HG03460 (cell line): ENCODE measurements around the gene GTPBP4.
"Not testable (repeated sequence)": the region's sequence is repeated elsewhere in the genome, so short reads cannot be mapped to it uniquely, and the experiment has no call there.

ENCODE experiments used
- ATAC-seq: cut with Tn5 transposase; IDR thresholded peaks from one replicate; pipeline ENCODE4 v1.9.1; 2021; ENCODE audit not compliant: unreplicated experiment

GTPBP4 gene

GRCh38 chr10:1054684-1055083 lies 66.5 kb downstream of the GTPBP4 start:
- no peak for ATAC-seq

GRCh38 chr10:1056326-1057105 lies 68.3 kb downstream of the GTPBP4 start, which contains the start of gene WDR37:
Gene WDR37, plus strand, starts transcription at chr10:1056385. Its CDS starts 15,771 bp downstream, at chr10:1072156.
- peak; percentile 90 for ATAC-seq

GRCh38 chr10:1057106-1057657 lies 68.9 kb downstream of the GTPBP4 start:
- peak; percentile 14 for ATAC-seq

GRCh38 chr10:1058017-1058416 lies 69.8 kb downstream of the GTPBP4 start:
- no peak for ATAC-seq

- no peak for ATAC-seq
Observed at GRCh38 chr10:1059902-1060301, 71.7 kb downstream of the GTPBP4 start.

- no peak for ATAC-seq
Observed at GRCh38 chr10:1061930-1062774, 73.9 kb downstream of the GTPBP4 start.

- ATAC-seq = no peak
Observed at GRCh38 chr10:1063232-1063865, 75.1 kb downstream of the GTPBP4 start.

GRCh38 chr10:1064964-1065247 lies 76.7 kb downstream of the GTPBP4 start:
- no peak for ATAC-seq

- ATAC-seq = not testable (repeated sequence)
Observed at GRCh38 chr10:1066734-1067133, 78.5 kb downstream of the GTPBP4 start.

GRCh38 chr10:1068380-1069361 lies 80.4 kb downstream of the GTPBP4 start:
- ATAC-seq = no peak
